Transverse colon (tissue), 4 donors: ENCODE results near the gene COTL1. TPM values are rescaled to one million over a fixed set of nuclear protein-coding genes. Genes with fewer than 3 reads are reported as not detected.

Experiments
- DNase-seq: peaks from one replicate; pipeline ENCODE4 v3.0.0-alpha.2; 2019
- H3K27ac ChIP-seq, 4 donors: fragments of 200-600 bp; sonication (generic); 2 replicates each; pipeline ENCODE4 v1.5.1; 2016 to 2018; ENCODE audit warnings: inconsistent platforms in 4 of 4
- H3K27me3 ChIP-seq: fragments of 200-600 bp; sonication (generic); 2 replicates; pipeline ENCODE4 v1.5.1; 2017; ENCODE audit warnings: inconsistent platforms
- H3K36me3 ChIP-seq, 4 donors: fragments of 200-600 bp; sonication (generic); 2 replicates each; pipeline ENCODE4 v1.5.1; 2017 to 2019; ENCODE audit warnings: inconsistent platforms in 4 of 4
- H3K4me1 ChIP-seq, 4 donors: fragments of 200-600 bp; sonication (generic); 2 replicates each; pipeline ENCODE4 v1.5.1; 2017 to 2020; ENCODE audit warnings: inconsistent platforms in 4 of 4
- H3K4me3 ChIP-seq, 4 donors: fragments of 200-600 bp; sonication (generic); 1 replicate in 1 of 4; 2 replicates in 3 of 4; pipeline versions ENCODE4 v1.5.1 to v1.6.1; 2017 to 2019; ENCODE audit warnings: inconsistent platforms in 4 of 4
- H3K9me3 ChIP-seq, 2 donors: fragments of 200-600 bp; sonication (generic); 2 replicates each; pipeline ENCODE4 v1.5.1; 2017 to 2019; ENCODE audit warnings: inconsistent platforms in 2 of 2
- CTCF ChIP-seq, 5 experiments: fragments of 200-600 bp in 3 of 5; fragments of 450-650 bp in 2 of 5; sonication (generic) in 3 of 5; IDR thresholded peaks; 1 replicate in 2 of 5; 2 replicates in 3 of 5; pipeline ENCODE4 v1.5.1; 2016 to 2017; ENCODE audit warnings: antibody characterized with exemption in 5 of 5, inconsistent platforms in 3 of 5, mild to moderate bottlenecking in 2 of 5, moderate library complexity in 1 of 5
- EP300 ChIP-seq: sonication (generic); formaldehyde crosslinking; IDR thresholded peaks from one replicate; pipeline ENCODE4 v1.6.1; 2017; ENCODE audit warnings: antibody characterized with exemption, low read depth
- POLR2A ChIP-seq: fragments of 450-650 bp; IDR thresholded peaks from one replicate; pipeline ENCODE4 v1.6.1; 2016; ENCODE audit warnings: antibody characterized with exemption, mild to moderate bottlenecking, moderate library complexity
- POLR2AphosphoS5 ChIP-seq, 3 donors: sonication (generic); formaldehyde crosslinking; IDR thresholded peaks; one replicate each; pipeline ENCODE4 v1.6.1; 2016; ENCODE audit warnings: antibody characterized with exemption in 3 of 3
- WGBS, 2 donors: methylation state at CpG; one replicate each; pipeline ENCODE4 v1.1.5; 2018; ENCODE audit warnings: low coverage in 1 of 2; 5-methylcytosine and 5-hydroxymethylcytosine counted together
- in situ Hi-C, 4 donors: fragments of 200-750 bp; cut with MboI; loops; one replicate each; pipeline versions ENCODE4 v1.15.0 to v1.15.1; 2017; ENCODE audit warnings: low sequenced_read_pairs in 3 of 4, low pct_ligation_motif_present in 1 of 4, low pct_unique_long_range_greater_than_20kb in 1 of 4
- intact Hi-C: fragments of 100-400 bp; cut with DNase I; formaldehyde crosslinking; loops from one replicate; pipeline ENCODE4 v1.15.1; 2023; ENCODE audit warnings: low total_unique reads
- total RNA-seq, 4 donors: library from RNA; depleted of rRNA; stranded (reverse); fragments of >200 nt; gene quantifications; one replicate each; pipeline ENCODE4 v1.1.0, GENCODE V29; 2016

Gene COTL1
- total RNA-seq, 4 donors from 2014 or later, result 31.1 to 78.9 (median 47.9) TPM

GRCh38 chr16:84524346-84524920 lies 93.4 kb downstream of the COTL1 start:
- no peak for DNase-seq
- intact Hi-C loops, result no loop called here
- Histone ChIP-seq H3K4me1 (peaks cover 0 to 12% (median 7%) of the 10 kb centered on the region in 4 donors), H3K9me3 (no peaks in the 10 kb centered on the region), H3K36me3 (no peaks in the 10 kb centered on the region), H3K27ac (no peak overlapping the region), H3K27me3 (no peaks in the 10 kb centered on the region), H3K4me3 (no peak overlapping the region)
- 88 to 100% methylated on average over 1 to 14 of the region's 14 CpGs for WGBS, 2 donors
- in situ Hi-C loops, result loop anchor here in 2 of 4 donors (25.0 kb wide), 2 partner anchors 188 to 213 kb away; no protein-coding TSS in a partner anchor
- no peak for TF ChIP-seq POLR2A

DNA sequence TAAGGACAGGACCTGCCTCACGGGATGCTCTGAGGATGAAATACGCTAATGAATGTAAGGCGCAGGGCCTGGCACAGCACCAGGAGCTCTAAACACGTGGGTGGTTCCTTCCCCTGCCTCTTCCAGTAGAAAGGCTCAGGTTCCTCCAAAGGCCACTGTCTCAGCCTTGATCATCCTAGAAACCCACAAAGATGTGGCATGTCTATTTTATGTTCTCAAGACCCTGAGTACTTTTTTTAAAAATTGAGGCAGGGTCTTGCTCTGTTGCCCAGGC lies 96.4 kb downstream of the COTL1 start:
- in situ Hi-C loops, result loop anchor here in 2 of 4 donors (25.0 kb wide), 2 partner anchors 191 to 216 kb away; no protein-coding TSS in a partner anchor
- intact Hi-C loops, result no loop called here
- Histone ChIP-seq H3K27me3 (no peaks in the 10 kb centered on the region), H3K36me3 (no peaks in the 10 kb centered on the region), H3K9me3 (no peaks in the 10 kb centered on the region), H3K4me3 (no peak overlapping the region), H3K4me1 (peaks cover 0 to 8% (median 6%) of the 10 kb centered on the region in 4 donors), H3K27ac (no peak overlapping the region)
- 39 to 40% methylated on average over 1 to 4 of the region's 4 CpGs for WGBS, 2 donors
- no peak for TF ChIP-seq POLR2AphosphoS5 (IDR thresholded peaks at IDR 0.05)
- no peak for TF ChIP-seq POLR2A
- TF ChIP-seq EP300, result no peak
- no peak for TF ChIP-seq CTCF (IDR thresholded peaks at IDR 0.05)
- DNase-seq, result no peak

GRCh38 chr16:84520725-84521496 lies 97.0 kb downstream of the COTL1 start:
- in situ Hi-C loops, result loop anchor here in 2 of 4 donors (25.0 kb wide), 2 partner anchors 191 to 216 kb away; no protein-coding TSS in a partner anchor

DNA sequence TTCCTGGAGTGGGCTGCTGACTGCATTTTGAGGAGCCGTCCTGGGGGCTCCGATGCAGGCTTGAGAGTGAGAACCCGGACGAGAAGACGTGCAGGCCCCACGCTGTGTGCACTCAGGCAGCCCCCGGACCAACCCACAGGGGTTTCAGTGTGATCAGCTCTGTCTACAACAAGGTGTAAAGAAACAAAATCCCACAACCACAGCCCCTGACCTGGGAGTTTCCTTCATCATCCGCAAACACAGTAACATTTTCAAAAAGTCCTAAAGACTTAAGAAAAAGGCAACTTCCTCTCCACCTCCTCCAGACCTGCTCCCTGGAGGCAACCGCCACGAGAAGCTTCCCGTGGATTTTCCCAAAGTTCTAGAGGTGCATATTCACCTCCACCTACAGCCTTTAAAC lies 98.0 kb downstream of the COTL1 start:
- H3K27me3 ChIP-seq, result no peaks in the 10 kb centered on the region
- H3K9me3 ChIP-seq, result no peaks in the 10 kb centered on the region
- peaks cover 0 to 8% (median 5%) of the 10 kb centered on the region in 4 donors for H3K4me1 ChIP-seq
- no peaks in the 10 kb centered on the region for H3K36me3 ChIP-seq
- no peak overlapping the region for H3K27ac ChIP-seq
- WGBS, 2 donors, result 47 to 75% methylated on average over 6 to 11 of the region's 11 CpGs
- no peak for DNase-seq
- in situ Hi-C loops, result loop anchor here in 3 of 4 donors (10.0 to 25.0 kb wide), 3 partner anchors 192 to 217 kb away; no protein-coding TSS in a partner anchor
- intact Hi-C loops, result loop anchor here (10.0 kb wide), 1 partner anchor 205 kb away; no protein-coding TSS in a partner anchor
- TF ChIP-seq CTCF (IDR thresholded peaks at IDR 0.05), result no peak
- TF ChIP-seq POLR2A, result no peak
- TF ChIP-seq POLR2AphosphoS5 (IDR thresholded peaks at IDR 0.05), result no peak
- no peak for TF ChIP-seq EP300
- no peak overlapping the region for H3K4me3 ChIP-seq

More at GRCh38 chr16:84520725-84521496, 97.0 kb downstream of the COTL1 start:
- no peaks in the 10 kb centered on the region for H3K36me3 ChIP-seq
- no peak overlapping the region for H3K27ac ChIP-seq
- H3K4me1 ChIP-seq, result peaks cover 0 to 8% (median 5%) of the 10 kb centered on the region in 4 donors
- 40 to 49% methylated on average over 2 to 17 of the region's 17 CpGs for WGBS, 2 donors
- TF ChIP-seq CTCF (IDR thresholded peaks at IDR 0.05) (no peak), POLR2AphosphoS5 (IDR thresholded peaks at IDR 0.05) (no peak), EP300 (no peak), POLR2A (no peak)
- no peak overlapping the region for H3K4me3 ChIP-seq
- DNase-seq, result no peak
- no peaks in the 10 kb centered on the region for H3K27me3 ChIP-seq
- intact Hi-C loops, result no loop called here
- H3K9me3 ChIP-seq, result no peaks in the 10 kb centered on the region
